Loucy (cell line): ENCODE results near the gene RTP3.

Source experiments
- H2AFZ ChIP-seq: fragments of 200-600 bp; sonication (generic); 2 replicates; pipeline ENCODE4 v1.6.0; 2016; ENCODE audit warnings: antibody characterized with exemption, mild to moderate bottlenecking, low read length, moderate library complexity
- H3F3A ChIP-seq: fragments of 200-600 bp; 2 replicates; pipeline ENCODE4 v1.6.0; 2016; ENCODE audit warnings: antibody characterized with exemption, low read depth, mild to moderate bottlenecking
- H3K27me3 ChIP-seq: fragments of 200-600 bp; sonication (generic); 2 replicates; pipeline ENCODE4 v1.6.1; 2014; ENCODE audit warnings: low read length, mild to moderate bottlenecking; ENCODE audit not compliant: insufficient read depth, poor library complexity, severe bottlenecking
- H3K36me3 ChIP-seq: fragments of 200-600 bp; sonication (generic); 2 replicates; pipeline ENCODE4 v1.6.1; 2016; ENCODE audit warnings: low read length; ENCODE audit not compliant: insufficient read depth
- H3K4me1 ChIP-seq: fragments of 200-600 bp; sonication (generic); 2 replicates; pipeline ENCODE4 v1.5.1; 2014; ENCODE audit warnings: low read length, mild to moderate bottlenecking; ENCODE audit not compliant: insufficient read depth, poor library complexity, severe bottlenecking
- H3K4me2 ChIP-seq: fragments of 200-600 bp; sonication (generic); 2 replicates; pipeline ENCODE4 v1.6.0; 2014; ENCODE audit warnings: antibody characterized with exemption, low read length, low read depth, mild to moderate bottlenecking; ENCODE audit not compliant: poor library complexity, severe bottlenecking
- H3K4me3 ChIP-seq: fragments of 200-600 bp; sonication (generic); 2 replicates; pipeline ENCODE4 v1.5.1; 2014; ENCODE audit warnings: low read length, mild to moderate bottlenecking, mixed read lengths; ENCODE audit not compliant: poor library complexity, severe bottlenecking
- H3K79me2 ChIP-seq: fragments of 200-600 bp; sonication (generic); 2 replicates; pipeline ENCODE4 v1.6.1; 2014; ENCODE audit warnings: low read length; ENCODE audit not compliant: insufficient read depth
- H3K9ac ChIP-seq: fragments of 200-600 bp; sonication (generic); 2 replicates; pipeline ENCODE4 v1.6.0; 2014; ENCODE audit warnings: mild to moderate bottlenecking, low read depth, low read length, moderate library complexity; ENCODE audit not compliant: poor library complexity, severe bottlenecking
- H3K9me2 ChIP-seq: fragments of 200-600 bp; sonication (generic); replicated peaks from 2 replicates; pipeline ENCODE4 v1.6.1; 2016; ENCODE audit warnings: low read depth, low read length, mixed read lengths
- H3K9me3 ChIP-seq: fragments of 200-600 bp; sonication (generic); 2 replicates; pipeline ENCODE4 v1.6.1; 2014; ENCODE audit warnings: mild to moderate bottlenecking, antibody characterized with exemption, low read length, low read depth; ENCODE audit not compliant: insufficient read depth
- H4K20me1 ChIP-seq: fragments of 200-600 bp; sonication (generic); 2 replicates; pipeline ENCODE4 v1.6.0; 2014; ENCODE audit warnings: antibody characterized with exemption, low read length, mild to moderate bottlenecking; ENCODE audit not compliant: insufficient read depth, poor library complexity, severe bottlenecking
- EZH2phosphoT487 ChIP-seq: fragments of 200-600 bp; IDR thresholded peaks from 2 replicates; pipeline ENCODE4 v1.6.1; 2018; ENCODE audit warnings: antibody characterized with exemption, mild to moderate bottlenecking, moderate library complexity, borderline replicate concordance
- TF ChIP-seq, protein P1 (sequence below): fragments of 200-600 bp; sonication (generic); conservative IDR thresholded peaks from 2 replicates; pipeline ENCODE4 v1.5.1; 2014; ENCODE audit warnings: mild to moderate bottlenecking, antibody characterized with exemption, low read length

Gene RTP3

GRCh38 chr3:46466273-46466672 lies 31.5 kb upstream of the RTP3 start:
- Histone ChIP-seq H4K20me1 (no peaks in the 10 kb centered on the region), H3K27me3 (no peaks in the 10 kb centered on the region), H3K9me3 (no peaks in the 10 kb centered on the region), H3K79me2 (no peaks in the 10 kb centered on the region), H2AFZ (no peak overlapping the region), H3K4me1 (peaks cover 15% of the 10 kb centered on the region), H3K36me3 (no peaks in the 10 kb centered on the region), H3K4me2 (no peak overlapping the region), H3K4me3 (no peak overlapping the region), H3K9ac (no peak overlapping the region), H3F3A (no peaks in the 10 kb centered on the region), H3K9me2 (no peaks in the 10 kb centered on the region)
- TF ChIP-seq, protein P1, sequence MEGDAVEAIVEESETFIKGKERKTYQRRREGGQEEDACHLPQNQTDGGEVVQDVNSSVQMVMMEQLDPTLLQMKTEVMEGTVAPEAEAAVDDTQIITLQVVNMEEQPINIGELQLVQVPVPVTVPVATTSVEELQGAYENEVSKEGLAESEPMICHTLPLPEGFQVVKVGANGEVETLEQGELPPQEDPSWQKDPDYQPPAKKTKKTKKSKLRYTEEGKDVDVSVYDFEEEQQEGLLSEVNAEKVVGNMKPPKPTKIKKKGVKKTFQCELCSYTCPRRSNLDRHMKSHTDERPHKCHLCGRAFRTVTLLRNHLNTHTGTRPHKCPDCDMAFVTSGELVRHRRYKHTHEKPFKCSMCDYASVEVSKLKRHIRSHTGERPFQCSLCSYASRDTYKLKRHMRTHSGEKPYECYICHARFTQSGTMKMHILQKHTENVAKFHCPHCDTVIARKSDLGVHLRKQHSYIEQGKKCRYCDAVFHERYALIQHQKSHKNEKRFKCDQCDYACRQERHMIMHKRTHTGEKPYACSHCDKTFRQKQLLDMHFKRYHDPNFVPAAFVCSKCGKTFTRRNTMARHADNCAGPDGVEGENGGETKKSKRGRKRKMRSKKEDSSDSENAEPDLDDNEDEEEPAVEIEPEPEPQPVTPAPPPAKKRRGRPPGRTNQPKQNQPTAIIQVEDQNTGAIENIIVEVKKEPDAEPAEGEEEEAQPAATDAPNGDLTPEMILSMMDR, result no peak
- no peak for TF ChIP-seq EZH2phosphoT487

DNA sequence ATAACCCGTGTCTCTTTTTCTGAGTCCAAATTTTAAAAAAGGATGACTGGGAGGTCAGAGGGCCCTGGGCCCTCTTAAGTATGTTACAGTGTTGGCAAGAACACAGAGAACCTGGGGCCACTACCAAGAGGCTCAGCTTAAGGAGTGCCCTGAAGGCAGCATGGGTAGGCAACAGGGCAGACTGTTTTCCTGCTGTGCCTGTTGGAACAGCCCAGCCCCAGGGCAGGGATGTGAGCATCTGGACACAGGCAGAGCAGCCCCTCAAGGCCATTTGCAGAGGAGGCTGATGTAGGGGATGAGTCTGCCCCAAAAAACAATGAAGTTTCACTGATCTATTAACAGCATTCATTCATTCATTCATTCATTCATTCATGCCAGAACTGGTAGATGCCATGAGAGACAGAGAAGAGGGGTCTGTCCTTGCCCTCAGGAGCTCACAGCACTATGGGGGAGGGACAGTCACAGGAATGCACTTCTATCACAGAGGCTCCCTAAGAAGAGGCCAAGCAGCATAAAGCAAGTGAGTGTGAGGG lies 30.8 kb upstream of the RTP3 start:
- Histone ChIP-seq H3K79me2 (no peaks in the 10 kb centered on the region), H3K9me2 (no peaks in the 10 kb centered on the region), H3K36me3 (no peaks in the 10 kb centered on the region), H3K9ac (no peak overlapping the region), H3K4me1 (peaks cover 15% of the 10 kb centered on the region), H3K4me2 (no peak overlapping the region), H3F3A (no peaks in the 10 kb centered on the region), H4K20me1 (no peaks in the 10 kb centered on the region), H3K9me3 (no peaks in the 10 kb centered on the region), H3K27me3 (no peaks in the 10 kb centered on the region), H3K4me3 (no peak overlapping the region), H2AFZ (no peak overlapping the region)
- TF ChIP-seq, protein P1, result no peak
- no peak for TF ChIP-seq EZH2phosphoT487

GRCh38 chr3:46467562-46467961 lies 30.2 kb upstream of the RTP3 start:
- H2AFZ ChIP-seq, result no peak overlapping the region
- H3K9me3 ChIP-seq, result no peaks in the 10 kb centered on the region
- no peak overlapping the region for H3K4me2 ChIP-seq
- no peaks in the 10 kb centered on the region for H3K36me3 ChIP-seq
- H3K79me2 ChIP-seq, result no peaks in the 10 kb centered on the region
- H4K20me1 ChIP-seq, result no peaks in the 10 kb centered on the region
- no peak overlapping the region for H3K9ac ChIP-seq
- H3K4me3 ChIP-seq, result no peak overlapping the region
- H3K9me2 ChIP-seq, result no peaks in the 10 kb centered on the region
- TF ChIP-seq, protein P1, result no peak
- no peak for TF ChIP-seq EZH2phosphoT487
- H3F3A ChIP-seq, result no peaks in the 10 kb centered on the region
- H3K4me1 ChIP-seq, result peaks cover 15% of the 10 kb centered on the region
- H3K27me3 ChIP-seq, result no peaks in the 10 kb centered on the region
